Motor neuron (in vitro differentiated cells): ENCODE measurements around the gene TSPAN11. TPM values are rescaled to one million over a fixed set of nuclear protein-coding genes. Genes with fewer than 3 reads are reported as not detected.
A peak's percentile ranks its signal among the peaks of the same experiment; 100 is the strongest.

Experiments used
- ATAC-seq, 8 experiments: fragments of 200-7000 bp; cut with Tn5 transposase; replicated peaks in 6 of 8; 2 replicates each; pipeline ENCODE4 v1.8.0; 2021; ENCODE audit warnings: mild to moderate bottlenecking in 8 of 8, moderate library complexity in 8 of 8
- H3K27ac ChIP-seq, 2 donors: fragments of 250-450 bp; sonication (Bioruptor Pico); 2 replicates each; pipeline ENCODE4 v1.9.0; 2021; ENCODE audit warnings: antibody characterized with exemption in 2 of 2, mild to moderate bottlenecking in 2 of 2, moderate library complexity in 1 of 2
- H3K4me1 ChIP-seq, 2 donors: fragments of 250-450 bp; sonication (Bioruptor Pico); replicated peaks in 1 of 2; 2 replicates each; pipeline ENCODE4 v1.6.1; 2021; ENCODE audit warnings: antibody characterized with exemption in 2 of 2, mild to moderate bottlenecking in 2 of 2, moderate library complexity in 1 of 2
- H3K4me3 ChIP-seq, 5 donors: fragments of 250-450 bp; sonication (Bioruptor Pico); 2 replicates each; pipeline ENCODE4 v1.9.0; 2021; ENCODE audit warnings: antibody characterized with exemption in 5 of 5, mild to moderate bottlenecking in 5 of 5, moderate library complexity in 4 of 5
- WGBS, 10 experiments: fragments of 450-650 bp; shearing (Covaris generic); methylation state at CpG; one replicate each; pipeline ENCODE4 v1.0.0; 2022; 5-methylcytosine and 5-hydroxymethylcytosine counted together
- in situ Hi-C, 9 experiments: fragments of 400-800 bp; cut with MboI; loops; one replicate each; pipeline ENCODE4 v1.15.0; 2021; ENCODE audit warnings: low sequenced_read_pairs in 9 of 9, low pct_unique_long_range_greater_than_20kb in 2 of 9; ENCODE audit not compliant: unreplicated experiment in 9 of 9
- total RNA-seq, 8 experiments: library from RNA; unstranded; fragments of 300-600 nt; gene quantifications; 2 replicates each; pipeline versions ENCODE4 v1.2.3 to v1.2.4, GENCODE V29; 2022

The TSPAN11 gene
- total RNA-seq, 8 experiments from 2014 or later = 4.6 to 42.0 (median 24.2) TPM

- H3K4me3 ChIP-seq = no peak overlapping the region
- 41 to 83% (median 80%) methylated on average over 1 to 5 of the region's 5 CpGs; no CpG with 5 or more reads in 5 of the 10 experiments for WGBS, 10 experiments
- no peaks in the 10 kb centered on the region for H3K4me1 ChIP-seq
- in situ Hi-C loops = no loop called here
- no peak overlapping the region for H3K27ac ChIP-seq
- peak in 1 of 8 experiments; percentile 17 for ATAC-seq
These were observed 41.7 kb downstream of the TSPAN11 start for GRCh38 chr12:30968211-30968610.

- in situ Hi-C loops = no loop called here
- no peak for ATAC-seq
These were observed 42.5 kb downstream of the TSPAN11 start for GRCh38 chr12:30969006-30969405.

GRCh38 chr12:30969606-30970395 lies 43.3 kb downstream of the TSPAN11 start:
- no peaks in the 10 kb centered on the region for H3K4me1 ChIP-seq
- no peak overlapping the region for H3K4me3 ChIP-seq
- WGBS, 10 experiments = 20 to 100% (median 88%) methylated on average over 1 to 4 of the region's 5 CpGs; no CpG with 5 or more reads in 3 of the 10 experiments
- no peak for ATAC-seq
- H3K27ac ChIP-seq = no peak overlapping the region
- in situ Hi-C loops = no loop called here

More at GRCh38 chr12:30969006-30969405, 42.5 kb downstream of the TSPAN11 start:
- no peak overlapping the region for H3K4me3 ChIP-seq
- WGBS, 10 experiments = 83 to 100% (median 93%) methylated on average over 1 to 3 of the region's 3 CpGs; no CpG with 5 or more reads in 5 of the 10 experiments
- H3K27ac ChIP-seq = no peak overlapping the region
- no peaks in the 10 kb centered on the region for H3K4me1 ChIP-seq

- Histone ChIP-seq H3K4me1 (no peaks in the 10 kb centered on the region), H3K4me3 (no peak overlapping the region), H3K27ac (no peak overlapping the region)
- ATAC-seq = peak in 3 of 8 experiments; percentile 65 to 68 (median 65)
- in situ Hi-C loops = no loop called here
- WGBS, 10 experiments = 10 to 76% (median 40%) methylated on average over 1 to 6 of the region's 7 CpGs; no CpG with 5 or more reads in 5 of the 10 experiments
These were observed 44.1 kb downstream of the TSPAN11 start for GRCh38 chr12:30970559-30971197.

GRCh38 chr12:30972035-30972434 lies 45.5 kb downstream of the TSPAN11 start:
- Histone ChIP-seq H3K27ac (no peak overlapping the region), H3K4me3 (no peak overlapping the region), H3K4me1 (no peaks in the 10 kb centered on the region)
- WGBS, 10 experiments = 80 to 100% (median 91%) methylated on average over 1 to 5 of the region's 6 CpGs; no CpG with 5 or more reads in 2 of the 10 experiments
- in situ Hi-C loops = no loop called here
- no peak for ATAC-seq

- H3K4me3 ChIP-seq = no peak overlapping the region
- in situ Hi-C loops = no loop called here
- ATAC-seq = peak in 3 of 8 experiments; percentile 12 to 75 (median 18)
- no peaks in the 10 kb centered on the region for H3K4me1 ChIP-seq
- no peak overlapping the region for H3K27ac ChIP-seq
- 20 to 93% (median 80%) methylated on average over 1 to 5 of the region's 6 CpGs; no CpG with 5 or more reads in 5 of the 10 experiments for WGBS, 10 experiments
These were observed 46.6 kb downstream of the TSPAN11 start for GRCh38 chr12:30973175-30973574.

- WGBS, 10 experiments = 86 to 92% (median 87%) methylated on average over 1 to 3 of the region's 5 CpGs; no CpG with 5 or more reads in 6 of the 10 experiments
- no peak overlapping the region for H3K4me3 ChIP-seq
- H3K4me1 ChIP-seq = no peaks in the 10 kb centered on the region
- no peak overlapping the region for H3K27ac ChIP-seq
- in situ Hi-C loops = no loop called here
- ATAC-seq = no peak
These were observed 47.3 kb downstream of the TSPAN11 start for GRCh38 chr12:30973830-30974229.

GRCh38 chr12:30974746-30975500 lies 48.4 kb downstream of the TSPAN11 start:
- no peak for ATAC-seq
- no peak overlapping the region for H3K27ac ChIP-seq
- H3K4me3 ChIP-seq = no peak overlapping the region
- in situ Hi-C loops = loop anchor here in 4 of 9 experiments (25.0 kb wide), 1 partner anchor 113 kb away; no protein-coding TSS in a partner anchor
- H3K4me1 ChIP-seq = no peaks in the 10 kb centered on the region
- WGBS, 10 experiments = 70 to 82% (median 75%) methylated on average over 2 to 6 of the region's 20 CpGs; no CpG with 5 or more reads in 6 of the 10 experiments

GRCh38 chr12:30975581-30975980 lies 49.0 kb downstream of the TSPAN11 start:
- 71% methylated on average over 3 of the region's 6 CpGs; no CpG with 5 or more reads in 9 of the 10 experiments for WGBS, 10 experiments
- ATAC-seq = no peak
- Histone ChIP-seq H3K27ac (no peak overlapping the region), H3K4me3 (no peak overlapping the region), H3K4me1 (peaks cover 0 to 2% of the 10 kb centered on the region in 2 donors)
- in situ Hi-C loops = loop anchor here in 4 of 9 experiments (25.0 kb wide), 1 partner anchor 113 kb away; no protein-coding TSS in a partner anchor

- 30 to 100% (median 73%) methylated on average over 1 to 4 of the region's 7 CpGs; no CpG with 5 or more reads in 3 of the 10 experiments for WGBS, 10 experiments
- in situ Hi-C loops = loop anchor here in 4 of 9 experiments (25.0 kb wide), 1 partner anchor 114 kb away; no protein-coding TSS in a partner anchor
- peak in 2 of 8 experiments; percentile 17 to 24 for ATAC-seq
- H3K4me3 ChIP-seq = no peak overlapping the region
- no peak overlapping the region for H3K27ac ChIP-seq
- peaks cover 5 to 8% of the 10 kb centered on the region in 2 donors for H3K4me1 ChIP-seq
These were observed 49.7 kb downstream of the TSPAN11 start for GRCh38 chr12:30976206-30976605.

- ATAC-seq = no peak
- in situ Hi-C loops = loop anchor here in 4 of 9 experiments (25.0 kb wide), 1 partner anchor 115 kb away; no protein-coding TSS in a partner anchor
- peaks cover 5 to 15% of the 10 kb centered on the region in 2 donors for H3K4me1 ChIP-seq
- 80 to 90% methylated on average over 2 of the region's 11 CpGs; no CpG with 5 or more reads in 8 of the 10 experiments for WGBS, 10 experiments
- H3K4me3 ChIP-seq = no peak overlapping the region
- no peak overlapping the region for H3K27ac ChIP-seq
These were observed 50.6 kb downstream of the TSPAN11 start for GRCh38 chr12:30977124-30977523.

- Histone ChIP-seq H3K4me3 (no peak overlapping the region), H3K4me1 (peaks cover 5 to 15% of the 10 kb centered on the region in 2 donors), H3K27ac (no peak overlapping the region)
- in situ Hi-C loops = loop anchor here in 4 of 9 experiments (25.0 kb wide), 1 partner anchor 115 kb away; no protein-coding TSS in a partner anchor
- no peak for ATAC-seq
- WGBS, 10 experiments = 56 to 100% (median 88%) methylated on average over 1 to 4 of the region's 7 CpGs; no CpG with 5 or more reads in 2 of the 10 experiments
These were observed 51.2 kb downstream of the TSPAN11 start for GRCh38 chr12:30977537-30978349.
